GM23338 (cell line): ENCODE results near the gene COX10. TPM values are rescaled to one million over a fixed set of nuclear protein-coding genes. Genes with fewer than 3 reads are reported as not detected.

Source experiments
- ATAC-seq: fragments of 200-7000 bp; cut with Tn5 transposase; 3 replicates; pipeline ENCODE4 v1.9.1; 2020
- DNase-seq: peaks from one replicate; pipeline ENCODE4 v3.0.0-alpha.2; 2015; ENCODE audit warnings: low spot score
- H2AFZ ChIP-seq: fragments of 200-600 bp; sonication (generic); 2 replicates; pipeline ENCODE4 v1.8.0; 2016; ENCODE audit warnings: antibody characterized with exemption, mild to moderate bottlenecking, moderate library complexity
- H3F3A ChIP-seq: fragments of 200-600 bp; sonication (generic); replicated peaks from 2 replicates; pipeline ENCODE4 v1.8.0; 2017; ENCODE audit warnings: antibody characterized with exemption, mixed run types, low read depth
- H3K27ac ChIP-seq: fragments of 200-600 bp; sonication (generic); 2 replicates; pipeline ENCODE4 v1.6.1; 2016; ENCODE audit warnings: low read depth
- H3K27me3 ChIP-seq: fragments of 200-600 bp; sonication (generic); 2 replicates; pipeline ENCODE4 v1.8.0; 2016; ENCODE audit warnings: mild to moderate bottlenecking, mixed run types, moderate library complexity; ENCODE audit not compliant: insufficient read depth
- H3K36me3 ChIP-seq: fragments of 200-600 bp; sonication (generic); 2 replicates; pipeline ENCODE4 v1.8.0; 2016; ENCODE audit warnings: mild to moderate bottlenecking; ENCODE audit not compliant: insufficient read depth
- H3K4me1 ChIP-seq: fragments of 200-600 bp; sonication (generic); 2 replicates; pipeline ENCODE4 v1.8.0; 2016; ENCODE audit warnings: mild to moderate bottlenecking, moderate library complexity; ENCODE audit not compliant: insufficient read depth
- H3K4me2 ChIP-seq: fragments of 200-600 bp; sonication (generic); 2 replicates; pipeline ENCODE4 v1.7.1; 2017; ENCODE audit warnings: mixed run types
- H3K4me3 ChIP-seq: fragments of 200-600 bp; sonication (generic); 2 replicates; pipeline ENCODE4 v1.6.1; 2016; ENCODE audit warnings: mixed run types
- H3K79me2 ChIP-seq: fragments of 200-600 bp; sonication (generic); replicated peaks from 2 replicates; pipeline ENCODE4 v1.8.0; 2017; ENCODE audit warnings: mild to moderate bottlenecking; ENCODE audit not compliant: insufficient read depth
- H3K9me2 ChIP-seq: fragments of 200-600 bp; sonication (generic); 2 replicates; pipeline ENCODE4 v1.8.0; 2017; ENCODE audit not compliant: insufficient read depth
- H4K20me1 ChIP-seq: fragments of 200-600 bp; sonication (generic); replicated peaks from 2 replicates; pipeline ENCODE4 v1.8.0; 2017; ENCODE audit warnings: mild to moderate bottlenecking; ENCODE audit not compliant: insufficient read depth
- H3K27ac Mint-ChIP-seq: 2 replicates; pipeline ENCODE4 v1.8.0; 2020; ENCODE audit warnings: inconsistent platforms, mild to moderate bottlenecking, moderate library complexity, mixed read lengths
- H3K27me3 Mint-ChIP-seq: 3 replicates; pipeline ENCODE4 v1.8.0; 2022; ENCODE audit warnings: low read depth, mild to moderate bottlenecking, moderate library complexity, mixed read lengths, inconsistent platforms; ENCODE audit not compliant: insufficient read depth, poor library complexity
- H3K36me3 Mint-ChIP-seq: 3 replicates; pipeline ENCODE4 v1.8.0; 2021; ENCODE audit warnings: low read depth, mild to moderate bottlenecking, inconsistent platforms, moderate library complexity, mixed read lengths
- H3K4me1 Mint-ChIP-seq: 3 replicates; pipeline ENCODE4 v1.8.0; 2020; ENCODE audit warnings: mild to moderate bottlenecking, inconsistent platforms, mixed read lengths
- H3K4me3 Mint-ChIP-seq: 3 replicates; pipeline ENCODE4 v1.8.0; 2021; ENCODE audit warnings: moderate library complexity, mild to moderate bottlenecking, inconsistent platforms, mixed read lengths
- H3K9me3 Mint-ChIP-seq: 3 replicates; pipeline ENCODE4 v1.8.0; 2020; ENCODE audit warnings: moderate library complexity, mild to moderate bottlenecking, inconsistent platforms, mixed read lengths
- ETS1 ChIP-seq: IDR thresholded peaks from 2 replicates; pipeline ENCODE4 v1.6.1; 2016; ENCODE audit warnings: antibody characterized with exemption
- NANOG ChIP-seq: IDR thresholded peaks from 2 replicates; pipeline ENCODE4 v1.6.1; 2016; ENCODE audit warnings: antibody characterized with exemption, borderline replicate concordance
- POLR2AphosphoS5 ChIP-seq: IDR thresholded peaks from 2 replicates; pipeline ENCODE4 v1.6.1; 2016; ENCODE audit warnings: antibody characterized with exemption, low read depth
- STAT1 ChIP-seq: IDR thresholded peaks from one replicate; pipeline ENCODE4 v1.6.1; 2016; ENCODE audit warnings: antibody characterized with exemption; ENCODE audit not compliant: unreplicated experiment
- ZNF114 ChIP-seq: fragments of 250-450 bp; sonication (Bioruptor Pico); IDR thresholded peaks from 2 replicates; pipeline ENCODE4 v1.5.0; 2020; ENCODE audit warnings: mild to moderate bottlenecking, moderate library complexity
- polyA plus RNA-seq: library from polyadenylated mRNA; unstranded; fragments of >200 nt; fragmentation: Nextera tagmentation; extraction: Ambion mirVana; gene quantifications from 2 replicates; pipeline ENCODE4 v1.2.1, GENCODE V29; 2016
- total RNA-seq: library from RNA; depleted of rRNA; stranded (reverse); fragments of >200 nt; shearing (Covaris generic); gene quantifications from 2 replicates; pipeline ENCODE4 v1.2.3, GENCODE V29; 2014
- TF ChIP-seq, protein P1 (sequence below): fragments of 250-450 bp; sonication (Bioruptor Pico); IDR thresholded peaks from 2 replicates; pipeline ENCODE4 v1.5.0; 2020; ENCODE audit warnings: mild to moderate bottlenecking, moderate library complexity

COX10 gene
- total and polyA plus RNA-seq, 2 experiments from 2014 or later: 25.7 to 46.6 TPM

DNA sequence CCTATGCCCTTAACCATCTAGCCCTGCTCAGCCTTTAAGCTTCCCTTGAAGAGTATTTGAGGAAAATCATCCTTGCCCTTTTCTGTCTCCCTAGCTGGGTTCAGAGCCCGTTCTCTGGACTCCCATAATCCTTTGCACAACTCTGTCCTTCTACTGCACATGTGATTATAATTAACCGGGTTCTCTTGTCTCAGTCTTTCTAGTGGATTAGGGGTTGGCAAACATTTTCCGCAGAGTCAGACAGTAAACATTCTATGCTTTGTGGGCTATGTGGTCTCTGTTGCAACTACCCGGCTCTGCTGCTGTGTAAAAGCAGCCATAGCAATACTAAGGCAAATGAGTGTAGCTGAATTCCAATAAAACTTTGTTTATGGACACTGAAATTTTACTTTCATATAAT, 87.4 kb downstream of the COX10 start (continued):
- TF ChIP-seq POLR2AphosphoS5: no peak

GRCh38 chr17:14157822-14158221, 88.5 kb downstream of the COX10 start:
- H3K27me3 Mint-ChIP-seq: no peaks in the 10 kb centered on the region
- no peak for ATAC-seq
- no peaks in the 10 kb centered on the region for H3F3A ChIP-seq
- H3K27me3 ChIP-seq: no peaks in the 10 kb centered on the region
- H3K9me2 ChIP-seq: no peaks in the 10 kb centered on the region
- H3K4me2 ChIP-seq: no peak overlapping the region
- H3K79me2 ChIP-seq: no peaks in the 10 kb centered on the region; the same call in none of the 2 replicates
- no peaks in the 10 kb centered on the region for H4K20me1 ChIP-seq
- H3K27ac Mint-ChIP-seq: no peak overlapping the region
- no peak overlapping the region for H3K4me3 Mint-ChIP-seq
- no peaks in the 10 kb centered on the region for H3K9me3 Mint-ChIP-seq
- no peak for DNase-seq
- no peaks in the 10 kb centered on the region for H3K36me3 ChIP-seq
- no peaks in the 10 kb centered on the region for H3K4me1 ChIP-seq
- no peak overlapping the region for H3K27ac ChIP-seq
- H3K36me3 Mint-ChIP-seq: no peaks in the 10 kb centered on the region; the same call in 2 of the 3 replicates
- no peak overlapping the region for H2AFZ ChIP-seq
- no peak for TF ChIP-seq ZNF114
- TF ChIP-seq NANOG: no peak
- no peak for TF ChIP-seq ETS1
- TF ChIP-seq STAT1: no peak
- TF ChIP-seq, protein P1, sequence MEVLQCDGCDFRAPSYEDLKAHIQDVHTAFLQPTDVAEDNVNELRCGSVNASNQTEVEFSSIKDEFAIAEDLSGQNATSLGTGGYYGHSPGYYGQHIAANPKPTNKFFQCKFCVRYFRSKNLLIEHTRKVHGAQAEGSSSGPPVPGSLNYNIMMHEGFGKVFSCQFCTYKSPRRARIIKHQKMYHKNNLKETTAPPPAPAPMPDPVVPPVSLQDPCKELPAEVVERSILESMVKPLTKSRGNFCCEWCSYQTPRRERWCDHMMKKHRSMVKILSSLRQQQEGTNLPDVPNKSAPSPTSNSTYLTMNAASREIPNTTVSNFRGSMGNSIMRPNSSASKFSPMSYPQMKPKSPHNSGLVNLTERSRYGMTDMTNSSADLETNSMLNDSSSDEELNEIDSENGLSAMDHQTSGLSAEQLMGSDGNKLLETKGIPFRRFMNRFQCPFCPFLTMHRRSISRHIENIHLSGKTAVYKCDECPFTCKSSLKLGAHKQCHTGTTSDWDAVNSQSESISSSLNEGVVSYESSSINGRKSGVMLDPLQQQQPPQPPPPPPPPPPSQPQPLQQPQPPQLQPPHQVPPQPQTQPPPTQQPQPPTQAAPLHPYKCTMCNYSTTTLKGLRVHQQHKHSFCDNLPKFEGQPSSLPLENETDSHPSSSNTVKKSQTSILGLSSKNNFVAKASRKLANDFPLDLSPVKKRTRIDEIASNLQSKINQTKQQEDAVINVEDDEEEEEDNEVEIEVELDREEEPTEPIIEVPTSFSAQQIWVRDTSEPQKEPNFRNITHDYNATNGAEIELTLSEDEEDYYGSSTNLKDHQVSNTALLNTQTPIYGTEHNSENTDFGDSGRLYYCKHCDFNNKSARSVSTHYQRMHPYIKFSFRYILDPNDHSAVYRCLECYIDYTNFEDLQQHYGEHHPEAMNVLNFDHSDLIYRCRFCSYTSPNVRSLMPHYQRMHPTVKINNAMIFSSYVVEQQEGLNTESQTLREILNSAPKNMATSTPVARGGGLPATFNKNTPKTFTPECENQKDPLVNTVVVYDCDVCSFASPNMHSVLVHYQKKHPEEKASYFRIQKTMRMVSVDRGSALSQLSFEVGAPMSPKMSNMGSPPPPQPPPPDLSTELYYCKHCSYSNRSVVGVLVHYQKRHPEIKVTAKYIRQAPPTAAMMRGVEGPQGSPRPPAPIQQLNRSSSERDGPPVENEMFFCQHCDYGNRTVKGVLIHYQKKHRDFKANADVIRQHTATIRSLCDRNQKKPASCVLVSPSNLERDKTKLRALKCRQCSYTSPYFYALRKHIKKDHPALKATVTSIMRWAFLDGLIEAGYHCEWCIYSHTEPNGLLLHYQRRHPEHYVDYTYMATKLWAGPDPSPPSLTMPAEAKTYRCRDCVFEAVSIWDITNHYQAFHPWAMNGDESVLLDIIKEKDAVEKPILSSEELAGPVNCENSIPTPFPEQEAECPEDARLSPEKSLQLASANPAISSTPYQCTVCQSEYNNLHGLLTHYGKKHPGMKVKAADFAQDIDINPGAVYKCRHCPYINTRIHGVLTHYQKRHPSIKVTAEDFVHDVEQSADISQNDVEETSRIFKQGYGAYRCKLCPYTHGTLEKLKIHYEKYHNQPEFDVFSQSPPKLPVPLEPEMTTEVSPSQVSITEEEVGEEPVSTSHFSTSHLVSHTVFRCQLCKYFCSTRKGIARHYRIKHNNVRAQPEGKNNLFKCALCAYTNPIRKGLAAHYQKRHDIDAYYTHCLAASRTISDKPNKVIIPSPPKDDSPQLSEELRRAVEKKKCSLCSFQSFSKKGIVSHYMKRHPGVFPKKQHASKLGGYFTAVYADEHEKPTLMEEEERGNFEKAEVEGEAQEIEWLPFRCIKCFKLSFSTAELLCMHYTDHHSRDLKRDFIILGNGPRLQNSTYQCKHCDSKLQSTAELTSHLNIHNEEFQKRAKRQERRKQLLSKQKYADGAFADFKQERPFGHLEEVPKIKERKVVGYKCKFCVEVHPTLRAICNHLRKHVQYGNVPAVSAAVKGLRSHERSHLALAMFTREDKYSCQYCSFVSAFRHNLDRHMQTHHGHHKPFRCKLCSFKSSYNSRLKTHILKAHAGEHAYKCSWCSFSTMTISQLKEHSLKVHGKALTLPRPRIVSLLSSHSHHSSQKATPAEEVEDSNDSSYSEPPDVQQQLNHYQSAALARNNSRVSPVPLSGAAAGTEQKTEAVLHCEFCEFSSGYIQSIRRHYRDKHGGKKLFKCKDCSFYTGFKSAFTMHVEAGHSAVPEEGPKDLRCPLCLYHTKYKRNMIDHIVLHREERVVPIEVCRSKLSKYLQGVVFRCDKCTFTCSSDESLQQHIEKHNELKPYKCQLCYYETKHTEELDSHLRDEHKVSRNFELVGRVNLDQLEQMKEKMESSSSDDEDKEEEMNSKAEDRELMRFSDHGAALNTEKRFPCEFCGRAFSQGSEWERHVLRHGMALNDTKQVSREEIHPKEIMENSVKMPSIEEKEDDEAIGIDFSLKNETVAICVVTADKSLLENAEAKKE: no peak
- H3K4me3 ChIP-seq: no peak overlapping the region
- peaks cover 5% of the 10 kb centered on the region; the same call in 2 of the 3 replicates for H3K4me1 Mint-ChIP-seq
